A673 (cell line): Measurements from ENCODE around the gene ERI3. TPM values are rescaled to one million over a fixed set of nuclear protein-coding genes. Genes with fewer than 3 reads are reported as not detected.

Experiments used
- Bru-seq: library from RNA; stranded (reverse); fragments of 400-500 nt; gene quantifications from one replicate; lab custom pipeline; 2021; lab: Mats Ljungman, UMichigan
- BruChase-seq, 2 experiments: library from RNA; stranded (reverse); fragments of 400-500 nt; gene quantifications; one replicate each; lab custom pipeline; 2021; lab: Mats Ljungman, UMichigan
- BruUV-seq: library from RNA; stranded (reverse); fragments of 400-500 nt; replicated peaks from 2 replicates; lab custom pipeline; 2021; lab: Mats Ljungman, UMichigan
- CTCF ChIA-PET: fragments of 300-600 bp; sonication (Branson Sonifier 250); formaldehyde crosslinking; loops from one replicate; lab custom pipeline; 2022; ENCODE audit warnings: antibody characterized with exemption; lab: Charles Lee
- POLR2A ChIA-PET: fragments of 300-600 bp; sonication (Branson Sonifier 250); formaldehyde crosslinking; loops from one replicate; lab custom pipeline; 2022; ENCODE audit warnings: antibody characterized with exemption; ENCODE audit not compliant: low non-redundant PET; lab: Charles Lee
- DNase-seq: peaks from one replicate; pipeline ENCODE4 v3.0.0-alpha.2; 2015; ENCODE audit warnings: low spot score
- H3K27ac ChIP-seq: fragments of 200-600 bp; sonication (generic); 2 replicates; pipeline ENCODE4 v1.5.1; 2016; ENCODE audit warnings: mixed run types, low read depth, mild to moderate bottlenecking, mixed read lengths, antibody characterized with exemption, low read length; ENCODE audit not compliant: poor library complexity, severe bottlenecking
- H3K27me3 ChIP-seq: fragments of 200-600 bp; sonication (generic); replicated peaks from 2 replicates; pipeline ENCODE4 v1.6.1; 2017; ENCODE audit warnings: mixed run types, low read depth, mild to moderate bottlenecking, mixed read lengths, antibody characterized with exemption, low read length; ENCODE audit not compliant: insufficient read depth, poor library complexity
- H3K36me3 ChIP-seq: fragments of 200-600 bp; sonication (generic); 2 replicates; pipeline ENCODE4 v1.6.1; 2016; ENCODE audit warnings: mixed run types, mild to moderate bottlenecking, mixed read lengths, antibody characterized with exemption, low read length; ENCODE audit not compliant: insufficient read depth, poor library complexity, severe bottlenecking
- H3K4me1 ChIP-seq: fragments of 200-600 bp; sonication (generic); 2 replicates; pipeline ENCODE4 v1.6.1; 2017; ENCODE audit warnings: mixed run types, mild to moderate bottlenecking, mixed read lengths, antibody characterized with exemption, low read length; ENCODE audit not compliant: insufficient read depth, poor library complexity, severe bottlenecking
- H3K4me3 ChIP-seq: fragments of 200-600 bp; sonication (generic); 2 replicates; pipeline ENCODE4 v1.5.1; 2016; ENCODE audit warnings: low read depth, mixed run types, mild to moderate bottlenecking, mixed read lengths, low read length; ENCODE audit not compliant: poor library complexity, severe bottlenecking
- H3K9me3 ChIP-seq: fragments of 200-600 bp; sonication (generic); 2 replicates; pipeline ENCODE4 v1.6.1; 2016; ENCODE audit warnings: mixed run types, low read depth, mild to moderate bottlenecking, mixed read lengths, antibody characterized with exemption, low read length; ENCODE audit not compliant: poor library complexity, severe bottlenecking
- CTCF ChIP-seq: fragments of 300-800, 200-600 bp; sonication (generic); conservative IDR thresholded peaks from 2 replicates; pipeline ENCODE4 v1.5.1; 2017; ENCODE audit warnings: low read depth, mild to moderate bottlenecking, antibody characterized with exemption, low read length, moderate library complexity, mixed read lengths
- EZH2 ChIP-seq: fragments of 200-600 bp; sonication (generic); IDR thresholded peaks from 2 replicates; pipeline ENCODE4 v1.6.1; 2017; ENCODE audit warnings: borderline replicate concordance, low read depth, mild to moderate bottlenecking, mixed read lengths, antibody characterized with exemption, low read length; ENCODE audit not compliant: poor library complexity, severe bottlenecking
- intact Hi-C: fragments of 100-400 bp; cut with micrococcal nuclease; formaldehyde crosslinking; loops from one replicate; pipeline ENCODE4 v1.10.0; 2022; ENCODE audit not compliant: unreplicated experiment
- long read RNA-seq: library from polyadenylated mRNA; stranded (forward); transcript quantifications from one replicate; pipeline ENCODE4 v2.0.0, GENCODE V29; 2022
- total RNA-seq: library from RNA; stranded (reverse); gene quantifications from 2 replicates; pipeline ENCODE4 v1.2.3, GENCODE V29; 2021

The ERI3 gene
- total RNA-seq (95.4 and 97.9 TPM in 2 replicates), Bru-seq, nascent RNA (percentile 82 among the genes with signal in this experiment), BruChase-seq, experiment 1, labeled RNA remaining after a 2-hour chase (percentile 85 among the genes with signal in this experiment), BruChase-seq, experiment 2, labeled RNA remaining after a 6-hour chase (percentile 83 among the genes with signal in this experiment)
- long read RNA-seq, transcript ERI3-201 (9 exons, 1,684 nt), result major isoform, 80 of 353 reads
- long read RNA-seq, partial matches to known transcripts, result 131 of 353 reads
- long read RNA-seq, other reads (novel, unspliced or antisense), result 142 of 353 reads

DNA sequence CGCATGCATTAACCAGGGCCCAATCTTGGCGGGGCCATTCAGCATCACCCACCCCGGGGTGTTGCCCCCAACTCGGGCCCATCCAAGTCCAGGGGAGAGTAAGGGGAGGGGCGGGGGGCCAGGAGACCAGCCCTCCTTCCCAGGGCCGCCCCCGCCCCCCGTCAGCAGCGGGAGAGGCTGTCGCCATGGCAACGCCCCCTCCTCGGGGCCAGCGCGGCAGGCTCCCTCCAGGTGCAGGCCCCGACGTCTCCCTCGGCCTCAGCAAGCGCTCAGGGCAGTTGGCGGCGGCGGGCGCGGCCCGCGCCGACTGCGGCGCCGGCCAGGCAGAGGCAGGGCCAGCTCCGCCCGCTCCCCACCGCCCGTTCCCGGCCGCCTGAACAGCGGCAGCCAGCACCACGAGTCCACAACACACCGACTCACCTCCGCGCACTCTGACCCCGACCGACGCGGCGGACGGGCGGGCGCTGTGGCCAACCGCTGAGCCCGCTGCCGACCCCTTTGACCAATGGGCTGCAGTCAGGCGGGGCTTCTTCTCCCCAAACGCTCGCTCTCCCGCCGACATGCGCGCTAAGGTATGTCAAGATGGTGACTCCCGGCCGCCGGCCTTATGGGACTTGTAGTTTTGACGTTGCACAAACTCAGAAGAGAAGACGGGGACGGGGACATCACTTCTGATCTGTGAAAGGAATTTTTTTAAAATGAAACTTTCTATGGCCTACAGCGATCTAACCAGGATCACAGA lies at the start of gene ERI3:
ERI3 (minus strand) TSS at position 418 of the 742 bp plus-strand sequence; CDS start at position 187, 231 bp downstream.
- H3K36me3 ChIP-seq, result no peaks in the 10 kb centered on the region
- no peaks in the 10 kb centered on the region for H3K9me3 ChIP-seq
- peak within 1 kb of the TSS; percentile 79 for H3K4me3 ChIP-seq
- peak within 1 kb of the TSS; percentile 70 for H3K27ac ChIP-seq
- intact Hi-C loops, result no loop called here
- no peak for TF ChIP-seq EZH2
- no peak for TF ChIP-seq CTCF
- POLR2A ChIA-PET, result no interaction called here
- CTCF ChIA-PET, result no interaction called here
- H3K4me1 ChIP-seq, result peaks cover 8% of the 10 kb centered on the region
- H3K27me3 ChIP-seq, result no peaks in the 10 kb centered on the region
- peak; percentile 99 for DNase-seq
- no TSS peak for BruUV-seq

GRCh38 chr1:44401256-44402228 lies 46.5 kb upstream of the ERI3 start:
- Histone ChIP-seq H3K4me1 (no peaks in the 10 kb centered on the region), H3K9me3 (no peaks in the 10 kb centered on the region), H3K27me3 (peaks cover 32% of the 10 kb centered on the region), H3K4me3 (no peak overlapping the region), H3K36me3 (no peaks in the 10 kb centered on the region), H3K27ac (no peak overlapping the region)
- POLR2A ChIA-PET, result no interaction called here
- no TSS peak for BruUV-seq
- TF ChIP-seq EZH2, result no peak
- TF ChIP-seq CTCF, result no peak
- CTCF ChIA-PET, result no interaction called here
- no peak for DNase-seq
- intact Hi-C loops, result no loop called here

- H3K27me3 ChIP-seq, result peaks cover 36% of the 10 kb centered on the region
- no peak overlapping the region for H3K4me3 ChIP-seq
- intact Hi-C loops, result no loop called here
- ChIA-PET POLR2A (no interaction called here), CTCF (no interaction called here)
- no TSS peak for BruUV-seq
- no peak for TF ChIP-seq EZH2
- TF ChIP-seq CTCF, result no peak
- DNase-seq, result no peak
- no peak overlapping the region for H3K27ac ChIP-seq
- no peaks in the 10 kb centered on the region for H3K4me1 ChIP-seq
- no peaks in the 10 kb centered on the region for H3K9me3 ChIP-seq
- no peaks in the 10 kb centered on the region for H3K36me3 ChIP-seq
These were observed 35.2 kb upstream of the ERI3 start for GRCh38 chr1:44390277-44390676.
